HG03159 (cell line): ENCODE data around the gene PDE4DIP.
"Not testable (repeated sequence)": the region's sequence is repeated elsewhere in the genome, so short reads cannot be mapped to it uniquely, and the experiment has no call there.

ENCODE experiments used
- ATAC-seq: cut with Tn5 transposase; IDR thresholded peaks from one replicate; pipeline ENCODE4 v1.9.1; 2021; ENCODE audit warnings: mild to moderate bottlenecking, moderate library complexity; ENCODE audit not compliant: unreplicated experiment

Gene PDE4DIP

GRCh38 chr1:148844220-148844619 lies at the start of gene PDE4DIP:
TSS of gene PDE4DIP (plus strand) at chr1:148844428. CDS start at chr1:148844775, 347 bp downstream.
- ATAC-seq, result not testable (repeated sequence)

DNA sequence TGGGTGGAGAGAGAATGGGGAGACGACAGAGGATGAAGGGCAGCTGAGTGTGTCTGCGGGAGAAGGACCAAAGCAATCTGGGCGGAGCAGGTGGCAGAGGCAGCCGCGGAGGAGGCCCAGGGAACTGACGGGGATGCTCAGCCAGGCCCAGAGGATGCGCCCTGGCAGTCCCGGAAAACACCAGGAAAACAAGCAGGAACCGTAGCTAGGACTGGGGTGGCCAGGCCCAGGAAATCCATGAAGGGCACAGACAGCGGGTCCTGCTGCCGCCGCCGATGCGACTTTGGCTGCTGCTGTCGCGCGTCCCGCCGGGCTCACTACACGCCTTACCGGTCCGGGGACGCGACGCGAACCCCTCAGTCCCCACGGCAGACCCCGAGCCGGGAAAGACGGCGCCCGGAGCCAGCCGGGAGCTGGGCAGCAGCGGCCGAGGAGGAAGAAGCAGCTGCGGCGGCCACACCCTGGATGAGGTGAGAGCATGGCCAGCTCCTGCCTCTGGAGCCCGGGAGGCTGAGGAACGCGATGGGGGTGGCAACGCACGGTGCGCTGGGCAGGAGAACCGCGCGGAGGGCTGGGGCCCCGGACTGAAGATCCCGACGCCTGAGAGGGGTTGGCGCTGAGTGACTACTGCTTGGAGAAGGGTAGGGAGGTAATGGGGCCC lies 35.8 kb upstream of the PDE4DIP start:
- ATAC-seq, result not testable (repeated sequence)

DNA sequence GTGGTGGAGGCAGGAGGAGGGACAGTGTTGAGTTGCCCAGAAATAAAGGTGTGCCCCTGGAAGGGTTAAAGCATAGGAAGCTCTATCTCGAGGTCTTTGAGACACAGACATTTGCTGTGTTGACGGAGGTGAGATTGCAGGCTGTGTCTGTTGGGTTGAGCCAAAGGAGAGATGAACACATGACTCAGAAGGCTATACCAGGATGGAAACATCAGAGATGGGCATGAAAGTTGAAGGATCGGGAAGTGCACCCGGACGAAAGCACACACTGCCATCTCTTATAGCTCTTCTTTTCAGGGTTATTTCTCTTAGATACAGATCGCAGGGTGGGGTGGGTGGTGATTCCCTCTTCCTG lies 35.3 kb upstream of the PDE4DIP start:
- ATAC-seq, result not testable (repeated sequence)

- not testable (repeated sequence) for ATAC-seq
Observed at GRCh38 chr1:148822180-148822579, 22.0 kb upstream of the PDE4DIP start.

DNA sequence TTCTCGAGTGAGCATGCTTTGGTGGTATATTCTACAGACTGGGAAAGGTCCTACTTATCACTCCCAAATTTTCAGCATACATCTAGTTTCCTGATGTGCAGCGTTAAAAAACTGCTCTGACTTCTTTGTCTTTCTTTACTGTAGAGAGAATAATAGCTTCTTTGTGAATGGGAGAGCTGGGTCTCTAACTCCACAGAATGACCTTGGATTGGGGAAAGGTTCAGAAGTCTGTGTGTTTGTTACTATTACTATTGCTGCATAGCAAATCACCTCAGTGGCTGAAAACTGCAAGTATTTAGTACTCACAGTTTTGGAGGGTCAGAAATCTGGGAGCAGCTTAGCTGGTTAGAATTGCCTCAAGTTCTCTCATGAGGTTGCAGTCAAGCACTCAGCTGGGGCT lies 20.4 kb upstream of the PDE4DIP start:
- not testable (repeated sequence) for ATAC-seq

- ATAC-seq, result not testable (repeated sequence)
Observed at GRCh38 chr1:148825029-148825428, 19.2 kb upstream of the PDE4DIP start.

- ATAC-seq, result not testable (repeated sequence)
Observed at GRCh38 chr1:148828531-148828930, 15.7 kb upstream of the PDE4DIP start.

DNA sequence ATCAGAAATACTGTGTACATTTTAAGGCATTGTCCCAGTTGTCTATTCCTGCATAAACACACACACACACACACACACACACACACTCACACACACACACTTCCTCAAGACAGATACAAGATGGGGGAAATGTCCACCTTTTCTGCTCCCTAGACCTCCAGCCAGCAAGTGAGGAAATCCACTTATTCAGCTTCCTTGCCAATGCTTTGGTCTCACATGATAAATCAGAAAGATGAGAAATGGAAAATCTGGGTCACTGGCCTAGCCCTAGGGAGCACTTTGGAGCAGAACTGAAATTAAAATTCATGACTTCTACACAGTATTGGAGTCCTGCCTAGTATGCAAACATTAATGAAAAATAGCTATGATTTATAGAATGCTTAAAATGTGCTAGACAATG lies 15.3 kb upstream of the PDE4DIP start:
- not testable (repeated sequence) for ATAC-seq

GRCh38 chr1:148829365-148829764 lies 14.9 kb upstream of the PDE4DIP start:
- not testable (repeated sequence) for ATAC-seq

DNA sequence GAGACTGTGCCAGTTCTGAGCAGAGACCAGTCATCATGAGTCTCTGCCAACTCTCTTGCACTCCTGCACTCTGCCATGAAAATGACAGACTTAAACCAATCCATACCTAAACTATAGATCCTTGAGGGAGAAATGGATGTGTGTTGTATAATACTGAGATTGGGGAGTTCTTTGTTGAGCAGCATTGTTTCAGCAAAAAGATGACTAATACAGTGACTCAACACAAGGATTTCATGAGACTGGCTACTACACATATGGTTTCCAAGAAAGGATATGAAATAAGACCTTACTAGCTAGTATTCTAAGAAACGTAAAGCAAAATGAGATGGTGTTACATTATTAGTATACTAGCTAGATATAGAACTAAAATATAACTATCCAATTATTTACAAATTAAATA lies 3.0 kb upstream of the PDE4DIP start:
- ATAC-seq, result not testable (repeated sequence)

DNA sequence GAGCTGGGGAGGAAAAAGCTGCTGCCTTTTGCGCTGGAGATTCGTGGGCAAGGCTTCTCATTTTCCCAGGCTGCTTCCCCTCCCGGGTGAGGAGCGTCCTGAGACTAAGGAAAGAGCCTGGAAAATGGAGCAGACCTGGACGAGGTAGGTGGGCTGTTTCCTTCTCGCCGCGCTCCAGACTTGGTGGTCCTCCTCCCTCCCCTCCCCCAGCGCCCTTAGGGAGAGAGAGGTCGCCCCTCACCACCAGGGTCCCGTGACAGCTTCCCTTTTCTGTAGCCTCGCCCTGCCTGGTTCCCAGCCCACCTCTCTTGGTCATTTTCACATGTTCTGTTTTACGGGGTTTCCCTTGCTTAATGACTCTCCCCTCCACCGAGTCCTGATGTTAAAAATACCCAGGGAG lies 423 bp downstream of the PDE4DIP start:
- not testable (repeated sequence) for ATAC-seq

DNA sequence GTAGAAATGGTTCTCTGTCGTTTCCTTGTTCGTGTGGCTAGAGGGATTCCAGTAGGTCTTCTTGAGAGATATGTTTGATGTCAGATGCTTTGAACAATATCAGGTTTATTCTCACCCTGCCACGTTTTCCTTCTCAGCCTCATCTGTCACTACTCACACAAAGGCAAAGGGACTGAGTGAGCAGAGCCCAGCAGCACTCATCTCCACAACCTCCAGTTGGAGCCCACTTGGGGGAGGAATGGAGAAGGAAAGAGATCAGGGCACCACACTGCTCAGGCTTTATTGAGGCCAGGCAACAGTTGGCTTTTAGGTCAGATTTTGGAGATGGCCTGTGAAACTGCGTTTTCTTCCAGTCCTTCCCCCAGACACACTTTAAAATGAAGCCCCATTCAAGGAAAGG lies 840 bp downstream of the PDE4DIP start:
- ATAC-seq, result not testable (repeated sequence)

DNA sequence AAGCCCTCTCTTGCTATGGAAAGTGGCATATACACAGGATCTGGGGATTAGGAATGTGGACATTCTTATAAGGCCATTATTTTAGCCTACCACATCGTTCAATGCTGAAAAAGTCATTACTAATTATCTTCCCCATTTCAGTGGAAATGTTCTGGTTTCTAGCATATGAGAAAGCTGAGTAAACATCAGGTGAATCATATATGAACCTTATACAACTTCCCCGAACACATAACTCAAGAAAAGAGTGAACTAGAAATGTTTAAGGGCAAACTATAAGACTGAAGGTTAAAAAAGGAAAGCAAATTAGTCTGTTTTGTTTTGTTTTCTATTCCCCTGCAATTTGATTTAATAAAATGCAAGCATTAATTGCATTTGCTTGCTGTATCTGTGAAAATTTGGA lies 6.1 kb downstream of the PDE4DIP start:
- ATAC-seq, result not testable (repeated sequence)

DNA sequence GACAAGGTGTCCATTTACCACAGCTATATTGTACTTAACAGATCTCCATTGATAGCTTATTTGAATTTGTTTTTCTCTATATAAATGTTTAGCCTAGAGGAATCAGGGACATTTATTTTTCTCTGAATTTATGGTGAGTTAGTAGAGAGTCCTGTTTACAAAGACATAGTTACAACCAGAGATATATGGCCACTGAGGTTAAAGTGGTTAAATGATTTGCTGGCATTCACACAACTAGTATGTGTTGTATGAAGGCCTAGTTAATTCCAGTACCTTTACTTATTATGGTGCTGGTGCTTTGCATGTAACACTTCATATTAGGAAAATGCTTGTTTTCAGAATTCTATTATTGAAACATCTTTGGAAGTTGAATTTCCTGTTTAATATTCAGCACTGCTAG lies 6.6 kb downstream of the PDE4DIP start:
- ATAC-seq, result not testable (repeated sequence)

GRCh38 chr1:148851684-148852083 lies 7.5 kb downstream of the PDE4DIP start:
- ATAC-seq, result not testable (repeated sequence)

GRCh38 chr1:148853363-148853762 lies 9.1 kb downstream of the PDE4DIP start:
- not testable (repeated sequence) for ATAC-seq

- not testable (repeated sequence) for ATAC-seq
Observed at GRCh38 chr1:148854063-148854462, 9.8 kb downstream of the PDE4DIP start.

DNA sequence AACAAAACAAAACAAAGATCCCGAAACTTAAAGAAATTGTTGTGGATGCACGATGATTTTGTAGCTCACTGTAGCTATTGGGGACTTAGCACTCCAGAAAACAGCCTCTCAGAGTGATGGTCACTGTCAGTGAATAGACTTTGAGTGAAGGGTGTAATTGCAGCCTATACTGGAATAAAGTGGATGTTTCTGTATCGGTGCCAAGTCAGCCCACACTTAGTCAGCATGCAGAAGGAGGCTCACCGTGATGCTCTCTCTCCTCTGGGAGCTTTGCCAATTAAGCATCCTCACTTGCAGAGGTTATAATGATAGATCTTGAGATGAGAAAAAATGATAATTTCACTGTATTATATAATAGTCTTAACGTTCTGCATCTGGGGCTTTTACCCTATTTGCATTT lies 11.1 kb downstream of the PDE4DIP start:
- ATAC-seq, result not testable (repeated sequence)

GRCh38 chr1:148860049-148860448 lies 15.8 kb downstream of the PDE4DIP start:
- ATAC-seq, result not testable (repeated sequence)

GRCh38 chr1:148860579-148861259 lies 16.5 kb downstream of the PDE4DIP start:
- not testable (repeated sequence) for ATAC-seq

DNA sequence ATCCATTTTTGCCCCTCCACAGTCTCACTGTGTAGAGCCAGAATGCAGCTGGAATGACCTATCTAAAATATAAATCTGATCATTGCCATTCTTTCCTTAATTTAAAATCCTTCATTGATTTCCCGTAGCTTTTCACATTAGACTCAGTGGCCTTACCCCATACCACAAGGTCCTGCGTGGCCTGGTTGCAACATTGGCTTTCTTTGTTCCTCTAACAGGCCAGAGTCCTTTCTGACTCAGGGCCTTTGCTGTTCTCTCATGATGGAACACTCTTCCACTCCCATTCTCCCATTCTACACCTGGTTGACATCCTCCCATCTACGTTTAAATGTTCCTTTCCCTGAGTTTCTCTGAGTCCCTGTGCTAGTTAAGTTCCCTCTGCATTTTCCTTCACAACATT lies 18.4 kb downstream of the PDE4DIP start:
- ATAC-seq, result not testable (repeated sequence)

DNA sequence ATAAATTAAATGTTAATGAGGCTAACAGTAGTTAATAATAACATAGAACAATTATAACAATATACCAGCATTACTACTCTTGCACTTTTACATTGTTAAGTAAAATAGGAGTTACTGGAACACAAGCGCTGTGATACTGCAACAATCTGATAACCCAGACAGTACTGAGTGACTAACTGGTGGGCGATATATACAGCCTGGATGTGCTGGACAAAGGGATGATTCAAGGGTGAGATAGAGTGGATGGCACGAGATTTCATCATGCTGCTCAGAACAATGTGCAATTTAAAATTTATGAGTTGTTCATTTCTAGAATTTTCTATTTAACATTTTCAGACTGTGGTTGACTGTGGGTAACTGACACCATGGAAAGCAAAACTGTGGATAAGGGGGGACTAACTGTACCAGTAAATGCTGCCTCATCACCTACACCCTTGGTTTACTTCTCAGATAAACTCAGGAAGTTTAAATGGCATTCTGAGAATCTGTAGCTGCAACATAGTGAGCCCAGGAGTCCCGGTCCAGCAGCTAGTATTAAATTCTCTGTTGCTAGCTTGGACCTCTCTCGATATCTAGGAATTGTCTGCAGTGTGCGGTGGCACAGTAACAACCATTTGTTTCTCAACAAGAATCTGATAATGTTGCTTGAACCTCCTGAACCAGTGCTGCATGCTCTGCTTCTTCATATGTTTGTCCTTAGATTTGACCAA lies 24.9 kb downstream of the PDE4DIP start:
- not testable (repeated sequence) for ATAC-seq
